ENCODE measurements around the gene ZNF341. TPM values are rescaled to one million over a fixed set of nuclear protein-coding genes. Genes with fewer than 3 reads are reported as not detected.

The ZNF341 gene
- total and polyA plus RNA-seq, 4 donors = 2.1 to 4.3 (median 3.4) TPM

DNA sequence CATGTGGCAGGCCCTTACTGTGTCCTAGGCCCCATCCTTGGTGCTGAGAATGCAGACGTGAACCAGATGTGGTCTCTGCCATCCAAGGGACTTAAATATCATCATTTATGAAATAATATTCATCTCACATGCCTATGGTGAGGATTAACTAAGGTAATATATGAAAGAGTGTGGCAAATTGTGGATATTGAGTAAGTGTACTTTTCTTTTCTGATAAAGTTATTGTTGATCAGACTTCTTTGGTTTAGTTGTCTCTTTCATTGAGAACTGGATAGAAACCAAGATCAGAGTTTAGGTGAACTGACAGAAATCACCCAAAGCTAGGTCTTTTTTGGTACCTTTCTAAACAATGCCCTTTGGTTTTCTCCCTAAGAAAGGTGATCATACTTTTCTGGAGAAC lies 84.4 kb downstream of the ZNF341 start:
- ATAC-seq (ENCODE audit: insufficient read depth, low FRiP score) (no peak), DNase-seq (no peak)
- Histone ChIP-seq H3K4me3 (no peak overlapping the region), H3K27me3 (ENCODE audit: control insufficient read depth in 3 of 3, insufficient read depth in 3 of 3, low read length in 2 of 3) (no peaks in the 10 kb centered on the region), H3K27ac (ENCODE audit: low read depth in 1 of 2, low read length in 1 of 2) (no peak overlapping the region), H3K4me1 (ENCODE audit: control insufficient read depth in 5 of 5, insufficient read depth in 5 of 5, low read length in 5 of 5) (peaks cover 16 to 33% (median 21%) of the 10 kb centered on the region in 5 donors), H3K9me3 (ENCODE audit: control insufficient read depth in 4 of 4, insufficient read depth in 3 of 4, low read length in 3 of 4) (no peaks in the 10 kb centered on the region), H3K9ac (ENCODE audit: insufficient read depth in 1 of 2, low read length in 2 of 2) (no peak overlapping the region), H3K36me3 (ENCODE audit: control insufficient read depth in 4 of 4, insufficient read depth in 4 of 4, low read length in 4 of 4) (peaks cover 0 to 5% (median 0%) of the 10 kb centered on the region in 4 donors)
- 83 to 90% methylated on average over 1 of the region's 1 CpG for WGBS, 2 donors
- TF ChIP-seq, protein P1, sequence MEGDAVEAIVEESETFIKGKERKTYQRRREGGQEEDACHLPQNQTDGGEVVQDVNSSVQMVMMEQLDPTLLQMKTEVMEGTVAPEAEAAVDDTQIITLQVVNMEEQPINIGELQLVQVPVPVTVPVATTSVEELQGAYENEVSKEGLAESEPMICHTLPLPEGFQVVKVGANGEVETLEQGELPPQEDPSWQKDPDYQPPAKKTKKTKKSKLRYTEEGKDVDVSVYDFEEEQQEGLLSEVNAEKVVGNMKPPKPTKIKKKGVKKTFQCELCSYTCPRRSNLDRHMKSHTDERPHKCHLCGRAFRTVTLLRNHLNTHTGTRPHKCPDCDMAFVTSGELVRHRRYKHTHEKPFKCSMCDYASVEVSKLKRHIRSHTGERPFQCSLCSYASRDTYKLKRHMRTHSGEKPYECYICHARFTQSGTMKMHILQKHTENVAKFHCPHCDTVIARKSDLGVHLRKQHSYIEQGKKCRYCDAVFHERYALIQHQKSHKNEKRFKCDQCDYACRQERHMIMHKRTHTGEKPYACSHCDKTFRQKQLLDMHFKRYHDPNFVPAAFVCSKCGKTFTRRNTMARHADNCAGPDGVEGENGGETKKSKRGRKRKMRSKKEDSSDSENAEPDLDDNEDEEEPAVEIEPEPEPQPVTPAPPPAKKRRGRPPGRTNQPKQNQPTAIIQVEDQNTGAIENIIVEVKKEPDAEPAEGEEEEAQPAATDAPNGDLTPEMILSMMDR (IDR thresholded peaks at IDR 0.05; ENCODE audit: control extremely low read depth, extremely low read depth) = no peak

DNA sequence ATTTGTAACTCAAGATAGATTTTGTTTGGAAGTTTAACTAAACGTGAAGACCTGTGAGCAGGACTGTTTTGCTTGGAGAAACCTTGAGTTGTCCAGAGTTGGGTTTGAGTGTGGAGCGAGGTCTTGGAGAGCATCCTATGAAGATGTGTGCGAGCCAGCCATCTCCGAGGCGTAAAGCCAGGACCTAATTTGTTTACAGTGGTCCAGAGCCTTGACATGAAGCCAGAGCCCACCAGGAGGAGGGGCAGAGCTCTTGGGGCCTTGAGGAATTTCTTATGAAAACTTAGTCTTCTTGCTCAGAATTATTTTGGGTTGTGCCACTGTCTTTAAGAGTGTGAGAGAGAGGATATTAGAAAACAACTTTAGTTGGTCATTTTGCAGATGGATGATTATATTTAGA lies 85.6 kb downstream of the ZNF341 start:
- TF ChIP-seq, protein P1 (IDR thresholded peaks at IDR 0.05; ENCODE audit: control extremely low read depth, extremely low read depth) = no peak
- Histone ChIP-seq H3K9me3 (ENCODE audit: control insufficient read depth in 4 of 4, insufficient read depth in 3 of 4, low read length in 3 of 4) (no peaks in the 10 kb centered on the region), H3K9ac (ENCODE audit: insufficient read depth in 1 of 2, low read length in 2 of 2) (no peak overlapping the region), H3K27ac (ENCODE audit: low read depth in 1 of 2, low read length in 1 of 2) (no peak overlapping the region), H3K36me3 (ENCODE audit: control insufficient read depth in 4 of 4, insufficient read depth in 4 of 4, low read length in 4 of 4) (peaks cover 0 to 5% (median 0%) of the 10 kb centered on the region in 4 donors), H3K4me1 (ENCODE audit: control insufficient read depth in 5 of 5, insufficient read depth in 5 of 5, low read length in 5 of 5) (peaks cover 16 to 37% (median 19%) of the 10 kb centered on the region in 5 donors), H3K4me3 (no peak overlapping the region), H3K27me3 (ENCODE audit: control insufficient read depth in 3 of 3, insufficient read depth in 3 of 3, low read length in 2 of 3) (no peaks in the 10 kb centered on the region)
- WGBS, 2 donors = 63 to 82% methylated on average over 5 of the region's 5 CpGs
- DNase-seq (peak; percentile 59 to 71 (median 70)), ATAC-seq (ENCODE audit: insufficient read depth, low FRiP score) (no peak)

DNA sequence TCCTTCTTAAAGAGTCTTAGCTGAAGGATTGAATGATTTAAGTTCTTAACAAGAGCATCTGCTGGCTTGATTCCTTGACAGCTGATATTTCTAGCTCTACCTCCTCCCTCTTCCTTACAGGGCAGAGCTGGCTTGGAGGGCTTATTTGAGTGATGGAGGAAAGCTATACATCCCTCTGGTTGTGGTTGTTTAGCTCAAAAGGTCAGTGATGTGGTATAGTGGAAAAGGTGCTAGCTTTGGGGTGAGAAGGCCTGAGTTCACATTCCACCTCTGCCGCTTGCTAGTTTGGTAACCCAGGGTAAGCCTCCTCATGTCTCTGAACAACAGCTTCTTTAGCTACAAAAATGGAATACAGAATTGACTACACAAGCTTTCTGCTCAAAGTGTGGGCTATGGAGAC lies 87.7 kb downstream of the ZNF341 start:
- Histone ChIP-seq H3K9me3 (ENCODE audit: control insufficient read depth in 4 of 4, insufficient read depth in 3 of 4, low read length in 3 of 4) (no peaks in the 10 kb centered on the region), H3K4me1 (ENCODE audit: control insufficient read depth in 5 of 5, insufficient read depth in 5 of 5, low read length in 5 of 5) (peaks cover 10 to 29% (median 12%) of the 10 kb centered on the region in 5 donors), H3K27ac (ENCODE audit: low read depth in 1 of 2, low read length in 1 of 2) (no peak overlapping the region), H3K36me3 (ENCODE audit: control insufficient read depth in 4 of 4, insufficient read depth in 4 of 4, low read length in 4 of 4) (peaks cover 0 to 5% (median 2%) of the 10 kb centered on the region in 4 donors), H3K4me3 (no peak overlapping the region), H3K27me3 (ENCODE audit: control insufficient read depth in 3 of 3, insufficient read depth in 3 of 3, low read length in 2 of 3) (no peaks in the 10 kb centered on the region), H3K9ac (ENCODE audit: insufficient read depth in 1 of 2, low read length in 2 of 2) (no peak overlapping the region)
- TF ChIP-seq, protein P1 (IDR thresholded peaks at IDR 0.05; ENCODE audit: control extremely low read depth, extremely low read depth) = no peak
- ATAC-seq (ENCODE audit: insufficient read depth, low FRiP score) = no peak
- WGBS, 2 donors = 94 to 100% methylated on average over 1 of the region's 1 CpG
- DNase-seq = no peak

DNA sequence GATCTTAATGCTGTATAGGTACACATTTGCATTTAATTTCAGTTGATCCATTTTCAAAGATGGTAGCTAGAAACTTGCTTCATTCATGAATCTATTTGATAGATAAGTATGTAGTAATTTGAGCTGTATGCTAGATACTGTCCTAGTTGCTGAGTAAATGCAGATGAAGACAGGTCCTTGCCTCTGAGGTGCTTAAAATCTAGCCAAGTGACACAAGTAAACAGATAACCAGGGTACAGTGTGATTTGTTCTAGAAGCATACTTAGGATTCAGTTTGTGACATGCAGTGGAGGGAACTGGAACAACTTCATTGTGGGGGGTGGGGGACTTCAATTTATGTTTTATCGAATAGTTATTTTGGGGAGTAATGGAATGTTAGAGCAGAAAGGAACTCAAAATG lies 88.6 kb downstream of the ZNF341 start:
- Histone ChIP-seq H3K9ac (ENCODE audit: insufficient read depth in 1 of 2, low read length in 2 of 2) (no peak overlapping the region), H3K27ac (ENCODE audit: low read depth in 1 of 2, low read length in 1 of 2) (no peak overlapping the region), H3K27me3 (ENCODE audit: control insufficient read depth in 3 of 3, insufficient read depth in 3 of 3, low read length in 2 of 3) (no peaks in the 10 kb centered on the region), H3K4me3 (no peak overlapping the region), H3K9me3 (ENCODE audit: control insufficient read depth in 4 of 4, insufficient read depth in 3 of 4, low read length in 3 of 4) (no peaks in the 10 kb centered on the region), H3K4me1 (ENCODE audit: control insufficient read depth in 5 of 5, insufficient read depth in 5 of 5, low read length in 5 of 5) (peaks cover 5 to 33% (median 15%) of the 10 kb centered on the region in 5 donors), H3K36me3 (ENCODE audit: control insufficient read depth in 4 of 4, insufficient read depth in 4 of 4, low read length in 4 of 4) (peaks cover 0 to 4% (median 2%) of the 10 kb centered on the region in 4 donors)
- ATAC-seq (ENCODE audit: insufficient read depth, low FRiP score) (no peak), DNase-seq (no peak)
- 69 to 96% methylated on average over 1 of the region's 1 CpG for WGBS, 2 donors
- TF ChIP-seq, protein P1 (IDR thresholded peaks at IDR 0.05; ENCODE audit: control extremely low read depth, extremely low read depth) = no peak

Measured in lung (tissue), 12 donors.